OCI-LY1 (cell line): ENCODE results near the gene SCYGR8.

Source experiments
- EZH2 ChIP-seq: fragments of 200-600 bp; sonication (generic), shearing (Covaris generic); IDR thresholded peaks from 2 replicates; pipeline ENCODE4 v1.8.0; 2017; ENCODE audit warnings: borderline replicate concordance, mixed run types, mild to moderate bottlenecking, antibody characterized with exemption, low read length, moderate library complexity, mixed read lengths
- TF ChIP-seq, protein P1 (sequence below): fragments of 200-600 bp; sonication (generic), shearing (Covaris generic); IDR thresholded peaks from 2 replicates; pipeline ENCODE4 v1.5.1; 2017; ENCODE audit warnings: mild to moderate bottlenecking, antibody characterized with exemption, low read length, moderate library complexity, mixed read lengths

DNA sequence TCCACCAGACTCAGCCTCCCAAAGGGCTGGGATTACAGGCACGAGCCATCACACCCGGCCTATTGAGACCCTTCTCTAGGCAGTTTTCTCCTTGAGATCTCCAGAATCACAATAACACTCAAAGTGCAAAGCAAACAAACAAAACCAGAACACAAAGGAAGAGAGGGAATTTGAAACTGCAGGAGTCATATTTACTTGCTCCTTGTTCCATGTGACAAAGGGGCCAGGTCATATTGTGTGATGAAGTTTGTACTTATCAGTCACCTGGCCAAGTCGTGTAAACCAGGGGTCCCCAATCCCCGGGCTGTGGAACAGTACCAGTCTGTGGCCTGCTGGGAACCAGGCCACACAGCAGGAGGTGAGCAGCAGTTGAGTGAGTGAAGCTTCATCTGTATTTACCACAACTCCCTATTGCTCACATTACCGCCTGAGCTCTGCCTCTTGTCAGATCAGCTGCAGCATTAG, 26.5 kb downstream of the SCYGR8 start:
- TF ChIP-seq, protein P1, sequence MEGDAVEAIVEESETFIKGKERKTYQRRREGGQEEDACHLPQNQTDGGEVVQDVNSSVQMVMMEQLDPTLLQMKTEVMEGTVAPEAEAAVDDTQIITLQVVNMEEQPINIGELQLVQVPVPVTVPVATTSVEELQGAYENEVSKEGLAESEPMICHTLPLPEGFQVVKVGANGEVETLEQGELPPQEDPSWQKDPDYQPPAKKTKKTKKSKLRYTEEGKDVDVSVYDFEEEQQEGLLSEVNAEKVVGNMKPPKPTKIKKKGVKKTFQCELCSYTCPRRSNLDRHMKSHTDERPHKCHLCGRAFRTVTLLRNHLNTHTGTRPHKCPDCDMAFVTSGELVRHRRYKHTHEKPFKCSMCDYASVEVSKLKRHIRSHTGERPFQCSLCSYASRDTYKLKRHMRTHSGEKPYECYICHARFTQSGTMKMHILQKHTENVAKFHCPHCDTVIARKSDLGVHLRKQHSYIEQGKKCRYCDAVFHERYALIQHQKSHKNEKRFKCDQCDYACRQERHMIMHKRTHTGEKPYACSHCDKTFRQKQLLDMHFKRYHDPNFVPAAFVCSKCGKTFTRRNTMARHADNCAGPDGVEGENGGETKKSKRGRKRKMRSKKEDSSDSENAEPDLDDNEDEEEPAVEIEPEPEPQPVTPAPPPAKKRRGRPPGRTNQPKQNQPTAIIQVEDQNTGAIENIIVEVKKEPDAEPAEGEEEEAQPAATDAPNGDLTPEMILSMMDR: no peak
- TF ChIP-seq EZH2: no peak
